ENCODE results near the gene TTC4.

TTC4 gene
- total RNA-seq: 1.5 reads per million

- peak; percentile 75 for DNase-seq
Observed at GRCh38 chr1:54715493-54716298, at the start of gene TTC4. TSS of gene TTC4 (plus strand) at chr1:54715861. CDS start at chr1:54715909, 48 bp downstream.

GRCh38 chr1:54666333-54666732 is 49.3 kb upstream of the TTC4 start:
- DNase-seq: no peak

GRCh38 chr1:54667797-54668196 is 47.9 kb upstream of the TTC4 start:
- DNase-seq: no peak

- DNase-seq: no peak
Observed at GRCh38 chr1:54668567-54668966, 47.1 kb upstream of the TTC4 start.

- DNase-seq: peak; percentile 45
Observed at GRCh38 chr1:54671985-54672608, 43.6 kb upstream of the TTC4 start.

GRCh38 chr1:54678776-54679643 is 36.7 kb upstream of the TTC4 start:
- DNase-seq: no peak

GRCh38 chr1:54679706-54680105 is 36.0 kb upstream of the TTC4 start:
- DNase-seq: no peak

GRCh38 chr1:54680387-54680786 is 35.3 kb upstream of the TTC4 start:
- no peak for DNase-seq

- no peak for DNase-seq
Observed at GRCh38 chr1:54681358-54681757, 34.3 kb upstream of the TTC4 start.

- no peak for DNase-seq
Observed at GRCh38 chr1:54683453-54683852, 32.2 kb upstream of the TTC4 start.

GRCh38 chr1:54685335-54685905 is 30.2 kb upstream of the TTC4 start:
- DNase-seq: no peak

GRCh38 chr1:54686155-54686554 is 29.5 kb upstream of the TTC4 start:
- no peak for DNase-seq

- no peak for DNase-seq
Observed at GRCh38 chr1:54694771-54695170, 20.9 kb upstream of the TTC4 start.

GRCh38 chr1:54695221-54695620 is 20.4 kb upstream of the TTC4 start:
- DNase-seq: no peak

- no peak for DNase-seq
Observed at GRCh38 chr1:54695764-54696163, 19.9 kb upstream of the TTC4 start.

GRCh38 chr1:54696262-54696661 is 19.4 kb upstream of the TTC4 start:
- DNase-seq: no peak

GRCh38 chr1:54697896-54698295 is 17.8 kb upstream of the TTC4 start:
- no peak for DNase-seq

- no peak for DNase-seq
Observed at GRCh38 chr1:54698346-54698745, 17.3 kb upstream of the TTC4 start.

GRCh38 chr1:54699936-54700525 is 15.6 kb upstream of the TTC4 start:
- DNase-seq: no peak

GRCh38 chr1:54701066-54701465 is 14.6 kb upstream of the TTC4 start:
- DNase-seq: no peak

GRCh38 chr1:54701996-54702395 is 13.7 kb upstream of the TTC4 start:
- DNase-seq: no peak

GRCh38 chr1:54703471-54703870 is 12.2 kb upstream of the TTC4 start:
- DNase-seq: no peak

- no peak for DNase-seq
Observed at GRCh38 chr1:54705153-54705552, 10.5 kb upstream of the TTC4 start.

Measured in effector CD4-positive, alpha-beta T cell (primary cell).